GM18907 (cell line): ENCODE data around the gene CD46.
"Not testable (repeated sequence)": the region's sequence is repeated elsewhere in the genome, so short reads cannot be mapped to it uniquely, and the experiment has no call there.

Experiments
- ATAC-seq: cut with Tn5 transposase; IDR thresholded peaks from one replicate; pipeline ENCODE4 v1.9.1; 2021; ENCODE audit warnings: mild to moderate bottlenecking, moderate library complexity; ENCODE audit not compliant: unreplicated experiment

CD46 gene

DNA sequence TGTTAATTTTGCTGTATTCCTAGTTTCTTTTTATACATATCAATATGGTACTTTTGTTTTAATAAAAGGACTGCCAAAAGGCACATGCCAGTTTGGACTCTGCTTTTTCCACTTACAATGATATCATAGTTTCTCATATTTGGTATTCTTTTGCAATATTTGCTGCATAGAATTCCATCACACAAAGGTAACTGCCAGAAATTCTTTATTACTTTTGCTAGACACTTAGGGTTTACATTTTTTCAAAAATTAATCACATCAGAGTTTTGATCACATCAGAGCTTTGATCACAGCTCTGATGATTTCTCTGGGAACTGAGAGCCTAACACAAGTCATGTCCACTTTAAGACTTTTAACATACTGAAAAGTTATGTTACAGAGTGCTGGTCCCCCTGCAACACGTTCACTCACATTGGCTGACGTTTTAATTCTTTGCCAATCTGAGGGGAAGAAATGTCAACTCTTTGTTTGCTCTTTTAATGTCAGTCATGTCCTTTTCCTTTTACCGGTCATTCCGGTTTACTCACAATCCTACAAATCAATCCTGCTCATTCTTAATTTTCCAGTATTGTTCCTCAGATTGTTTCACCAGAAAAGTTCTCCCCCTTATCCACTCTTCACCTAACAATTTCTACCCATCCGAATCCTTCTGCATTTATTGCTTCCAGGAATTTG is 1.1 kb upstream of the CD46 start:
- ATAC-seq = no peak

DNA sequence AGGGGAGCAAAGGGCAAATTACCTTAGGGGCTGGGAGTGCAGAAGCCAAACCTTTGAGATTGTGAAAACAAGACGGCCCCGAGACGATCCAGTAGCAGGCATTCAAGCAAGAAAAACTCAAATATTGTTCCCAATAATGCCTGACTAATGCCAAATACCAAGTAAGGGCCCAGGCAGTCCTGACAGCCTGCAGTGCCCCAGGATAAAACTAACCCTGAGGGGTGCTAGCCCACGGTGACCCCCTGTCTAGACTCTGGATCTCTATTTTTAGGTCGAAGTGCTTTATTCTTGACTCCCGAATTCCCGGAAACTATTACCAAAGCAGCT is 428 bp upstream of the CD46 start:
- ATAC-seq = peak; percentile 5

DNA sequence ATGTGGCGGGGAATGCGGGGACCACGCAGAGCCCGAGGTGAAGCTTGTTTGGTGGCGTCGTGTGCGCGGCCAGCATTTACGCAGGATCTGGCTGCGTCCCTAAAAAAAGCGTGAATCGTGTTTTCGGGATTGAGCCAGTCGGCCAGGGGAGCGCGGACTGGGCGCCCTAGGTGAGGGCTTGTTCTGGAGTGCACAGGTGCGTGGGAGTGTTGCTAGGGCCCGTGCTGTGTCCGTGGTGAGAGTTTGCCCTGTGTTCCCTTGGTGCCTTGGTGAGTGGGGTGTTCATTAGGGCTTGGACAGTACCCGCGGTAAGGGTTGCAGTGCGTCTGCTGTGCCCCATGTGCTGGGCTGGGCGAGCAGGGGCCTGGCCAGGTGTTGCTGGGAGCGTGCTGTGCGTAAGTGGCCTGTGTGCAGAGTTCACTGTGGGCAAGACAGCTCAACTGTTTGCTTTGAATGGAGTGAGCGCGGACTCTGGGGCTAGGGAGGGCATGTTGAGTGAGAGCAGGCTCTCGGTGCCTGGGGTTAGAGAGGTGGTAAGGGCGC is 673 bp downstream of the CD46 start:
- peak; percentile 33 for ATAC-seq

DNA sequence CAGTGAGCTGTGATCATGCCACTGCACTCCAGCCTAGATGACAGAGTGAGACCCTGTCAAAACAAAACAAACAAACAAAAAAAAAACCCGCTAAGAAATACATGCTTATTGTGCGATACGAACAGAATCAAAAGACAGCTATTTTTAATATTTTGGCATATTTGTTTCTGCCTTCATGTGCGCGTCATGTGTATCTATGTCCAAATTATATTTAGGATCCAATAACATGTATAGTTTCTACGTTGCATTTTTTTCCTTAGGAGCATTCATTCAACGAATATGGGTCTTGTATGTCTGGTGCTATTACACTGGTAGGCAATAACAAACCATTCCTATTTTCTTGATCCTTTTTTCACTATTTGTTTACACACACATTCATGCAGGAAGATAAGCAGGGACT is 1.8 kb downstream of the CD46 start:
- no peak for ATAC-seq

DNA sequence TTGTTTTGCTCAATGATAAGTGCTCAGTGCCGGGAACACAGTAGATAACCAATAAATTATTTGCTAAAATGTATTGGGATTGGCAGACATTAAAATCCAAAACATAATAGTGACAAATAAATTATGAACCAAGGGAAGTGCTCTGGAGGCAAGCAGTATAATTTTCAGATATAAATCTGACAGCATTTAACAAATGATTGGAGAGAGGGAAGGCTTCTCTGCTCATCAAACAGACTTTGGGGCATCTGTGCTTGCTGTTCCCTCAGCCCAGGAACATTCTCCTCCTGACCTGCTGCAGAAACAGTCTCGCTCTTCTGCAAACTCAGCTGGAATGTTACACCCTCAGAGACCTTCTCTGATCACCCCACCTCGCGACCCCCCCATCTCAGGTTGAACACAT is 2.2 kb downstream of the CD46 start:
- no peak for ATAC-seq

DNA sequence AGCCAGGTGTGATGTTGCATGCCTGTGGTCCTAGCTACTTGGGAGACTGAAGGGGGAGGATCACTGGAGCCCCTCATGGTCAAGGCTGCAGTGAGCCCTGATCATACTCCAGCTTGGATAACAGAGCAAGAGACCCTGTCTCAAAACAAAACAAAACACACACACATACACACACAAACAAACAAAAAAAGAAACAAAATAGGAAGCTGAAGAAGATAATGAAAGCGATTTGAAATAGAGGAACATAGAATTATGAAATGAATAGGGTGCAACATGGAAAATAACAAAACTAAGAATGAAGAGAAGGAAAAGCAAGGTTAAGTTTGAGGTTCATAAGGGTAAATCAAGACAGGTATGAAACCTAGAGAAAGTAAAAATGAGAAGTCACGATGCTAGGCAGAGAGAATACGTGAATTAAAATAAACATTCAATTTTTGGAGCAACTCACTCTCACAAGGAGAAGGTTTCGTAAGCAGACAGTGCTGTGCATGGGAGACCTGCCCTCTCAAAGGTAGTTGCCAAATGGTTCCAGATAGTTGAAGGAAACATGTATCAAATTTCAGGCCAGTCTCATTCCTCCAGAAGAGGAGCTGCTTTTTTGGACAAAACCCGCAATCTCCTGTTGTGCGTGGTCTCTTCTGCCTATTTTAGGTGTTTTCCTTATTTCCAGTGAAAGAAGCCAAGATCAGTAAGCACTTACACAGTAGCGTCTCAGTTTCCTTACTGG is 3.3 kb downstream of the CD46 start:
- no peak for ATAC-seq

DNA sequence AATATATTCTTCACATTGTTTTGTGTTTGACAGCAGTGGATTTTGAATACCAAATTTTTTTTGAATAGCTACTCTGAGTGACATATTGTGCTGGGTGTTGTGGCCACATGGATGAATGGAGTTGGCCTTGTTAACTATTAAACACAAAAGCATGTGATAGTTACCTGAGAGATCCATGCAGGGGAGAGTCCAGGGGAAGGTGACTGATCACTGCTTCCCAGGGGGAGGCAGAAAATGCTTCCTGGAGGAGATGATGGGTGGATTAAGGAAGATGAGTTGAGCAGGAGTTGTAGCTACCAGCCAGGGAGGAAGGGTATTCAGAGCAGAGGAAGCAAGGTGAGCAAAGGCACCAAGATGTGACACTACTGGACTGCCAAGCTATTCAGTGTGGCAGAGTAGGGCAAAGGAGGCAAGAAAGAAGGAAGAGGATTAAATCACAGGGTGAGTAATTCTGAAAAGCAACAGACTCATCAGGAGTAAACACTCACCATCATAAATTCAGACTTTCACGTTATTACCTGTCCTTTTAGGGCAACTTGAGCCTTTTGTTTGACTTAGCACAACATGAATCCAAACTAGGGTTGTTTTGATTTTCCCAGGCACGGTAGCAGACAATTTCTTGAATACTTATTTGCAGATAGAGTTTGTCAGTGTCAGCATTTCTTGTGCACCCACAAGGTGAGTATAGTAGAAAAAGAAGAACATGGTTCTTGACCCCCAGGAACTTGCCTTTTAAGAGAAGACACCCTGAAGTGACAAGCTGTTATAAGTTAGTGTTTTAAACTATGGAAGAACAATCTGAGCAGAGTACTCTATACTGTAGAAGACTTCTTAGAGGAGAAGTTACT is 4.2 kb downstream of the CD46 start:
- no peak for ATAC-seq

DNA sequence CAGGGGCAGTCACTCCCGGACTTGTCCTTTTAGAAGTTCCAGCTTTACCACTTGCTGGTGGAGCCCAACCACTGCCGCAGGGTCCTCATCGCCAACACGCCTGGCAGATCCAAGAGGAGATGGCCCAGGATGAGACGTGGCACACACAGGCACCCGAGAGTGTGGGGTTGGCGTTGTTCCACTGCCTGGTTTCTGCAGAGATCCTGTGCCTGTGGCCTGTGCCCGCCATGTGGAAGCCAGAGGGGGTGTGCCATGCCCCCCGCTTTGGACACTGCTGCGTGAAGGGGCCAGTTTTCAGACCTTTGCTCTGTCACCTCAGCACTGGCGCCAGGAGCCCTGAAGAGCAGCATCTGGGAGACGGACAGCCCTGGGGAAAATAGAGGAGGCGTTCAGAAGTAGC is 10.8 kb downstream of the CD46 start:
- ATAC-seq = no peak

DNA sequence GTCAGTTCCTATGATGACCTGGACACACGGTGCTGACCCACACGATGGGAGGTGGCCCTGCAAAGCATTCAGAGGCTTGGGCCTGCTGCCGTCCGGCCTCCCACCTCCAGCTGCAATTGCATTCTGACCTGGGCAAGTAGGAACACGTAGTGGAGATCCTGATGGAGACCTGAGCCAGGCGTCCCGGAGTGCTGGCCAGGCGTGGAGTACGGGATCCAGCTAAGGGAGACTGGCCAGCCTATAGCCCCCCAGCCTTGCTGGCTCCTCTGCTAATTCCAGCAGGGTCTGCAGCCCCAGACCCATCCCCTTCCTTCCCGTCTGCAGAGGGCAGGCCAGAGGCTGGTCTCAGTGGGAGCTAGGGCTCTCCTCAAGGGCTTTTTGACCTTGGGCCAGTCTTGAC is 11.2 kb downstream of the CD46 start:
- ATAC-seq = no peak

DNA sequence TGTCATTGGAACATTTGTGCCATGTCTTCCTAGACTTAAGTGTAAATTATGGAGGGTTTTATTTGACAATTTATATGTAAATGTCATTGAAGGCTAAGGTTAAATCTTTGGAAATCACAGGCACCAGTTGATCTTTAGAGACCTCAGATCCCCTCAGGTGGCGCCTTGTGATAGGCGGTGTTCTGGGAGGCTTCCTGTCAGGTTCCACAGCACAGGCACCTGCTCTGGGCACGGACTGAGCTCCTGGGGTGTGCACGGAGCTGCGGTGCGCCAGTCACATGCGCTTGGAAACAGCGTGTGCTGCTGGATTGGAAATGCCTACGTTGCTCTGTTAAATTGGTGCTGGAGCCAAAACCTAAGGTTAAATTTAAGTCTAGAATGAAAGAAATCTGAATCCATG is 12.1 kb downstream of the CD46 start:
- no peak for ATAC-seq

DNA sequence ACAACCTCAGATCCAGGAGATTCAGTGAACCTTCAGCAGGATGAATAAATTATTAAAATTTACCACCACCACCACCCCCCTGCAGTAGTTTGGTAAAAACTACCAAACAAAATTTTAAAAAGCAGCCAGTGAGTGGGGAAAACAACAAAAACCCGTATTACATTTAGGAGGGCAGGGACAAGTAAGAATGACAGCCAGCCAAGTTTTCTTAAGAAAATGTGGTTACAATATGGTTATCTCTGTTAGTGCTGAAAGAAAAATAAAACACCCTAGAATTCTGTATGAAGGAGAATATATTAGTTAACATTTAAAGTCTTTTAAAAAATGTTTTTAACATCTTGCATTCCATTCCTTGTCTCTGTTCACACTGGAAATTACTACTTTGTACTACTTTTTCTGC is 14.7 kb downstream of the CD46 start:
- ATAC-seq = no peak

DNA sequence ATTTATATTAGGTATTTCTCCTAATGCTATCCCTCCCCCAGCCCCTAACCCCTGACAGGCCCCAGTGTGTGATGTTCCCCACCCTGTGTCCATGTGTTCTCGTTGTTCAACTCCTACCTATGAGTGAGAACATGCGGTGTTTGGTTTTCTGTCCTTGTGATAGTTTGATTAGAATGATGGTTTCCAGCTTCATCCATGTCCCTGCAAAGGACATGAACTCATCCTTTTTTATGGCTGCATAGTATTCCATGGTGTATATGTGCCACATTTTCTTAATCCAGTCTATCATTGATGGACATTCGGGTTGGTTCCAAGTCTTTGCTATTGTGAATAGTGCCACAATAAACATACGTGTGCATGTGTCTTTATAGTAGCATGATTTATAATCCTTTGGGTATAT is 18.7 kb downstream of the CD46 start:
- not testable (repeated sequence) for ATAC-seq

DNA sequence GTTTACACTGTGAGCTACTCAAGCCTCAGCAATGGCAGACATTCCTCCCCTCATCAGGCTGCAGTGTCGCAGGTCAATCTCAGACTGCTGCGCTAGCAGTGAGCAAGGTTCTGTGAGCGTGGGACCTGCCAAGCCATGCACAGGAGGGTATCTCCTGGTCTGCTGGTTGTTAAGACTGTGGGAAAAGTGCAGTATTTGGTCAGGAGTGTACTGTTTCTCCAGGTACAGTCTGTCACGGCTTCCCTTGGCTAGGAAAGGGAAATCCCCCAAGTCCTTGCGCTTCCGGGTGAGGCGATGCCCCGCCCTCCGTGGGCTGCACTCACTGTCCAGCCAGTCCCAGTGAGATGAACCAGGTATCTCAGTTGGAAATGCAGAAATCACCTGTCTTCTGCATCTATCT is 24.2 kb downstream of the CD46 start:
- not testable (repeated sequence) for ATAC-seq

DNA sequence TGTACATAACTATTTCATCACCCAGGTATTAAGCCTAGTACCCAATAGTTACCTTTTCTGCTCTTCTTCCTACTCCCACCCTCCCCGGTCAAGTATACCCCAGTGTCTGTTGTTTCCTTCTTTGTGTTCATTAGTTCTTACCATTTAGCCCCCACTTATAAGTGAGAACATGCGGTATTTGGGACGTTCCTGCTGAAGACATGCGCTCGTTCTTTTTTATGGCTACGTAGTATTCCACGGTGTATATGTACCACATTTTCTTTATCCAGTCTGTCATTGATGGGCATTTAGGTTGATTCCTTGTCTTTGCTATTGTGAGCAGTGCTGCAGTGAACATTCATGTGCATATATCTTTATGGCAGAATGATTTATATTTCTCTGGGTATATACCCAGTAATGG is 25.6 kb downstream of the CD46 start:
- ATAC-seq = not testable (repeated sequence)

DNA sequence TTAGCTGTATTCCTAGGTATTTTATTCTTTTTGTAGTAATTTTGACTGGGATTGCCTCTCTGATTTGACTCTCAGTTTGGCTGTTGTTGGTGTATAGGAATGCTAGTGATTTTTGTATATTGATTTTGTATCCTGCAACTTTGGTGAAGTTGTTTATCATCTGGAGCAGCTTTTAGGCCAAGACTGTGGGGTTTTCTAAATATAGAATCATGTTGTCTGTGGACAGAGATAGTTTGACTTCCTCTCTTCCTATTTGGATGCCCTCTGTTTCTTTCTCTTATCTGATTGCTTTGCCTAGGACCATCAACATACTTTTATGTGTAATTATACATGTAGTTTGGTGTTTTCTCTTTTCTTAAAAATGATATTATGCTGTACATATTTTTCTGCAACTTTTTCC is 27.2 kb downstream of the CD46 start:
- no peak for ATAC-seq

DNA sequence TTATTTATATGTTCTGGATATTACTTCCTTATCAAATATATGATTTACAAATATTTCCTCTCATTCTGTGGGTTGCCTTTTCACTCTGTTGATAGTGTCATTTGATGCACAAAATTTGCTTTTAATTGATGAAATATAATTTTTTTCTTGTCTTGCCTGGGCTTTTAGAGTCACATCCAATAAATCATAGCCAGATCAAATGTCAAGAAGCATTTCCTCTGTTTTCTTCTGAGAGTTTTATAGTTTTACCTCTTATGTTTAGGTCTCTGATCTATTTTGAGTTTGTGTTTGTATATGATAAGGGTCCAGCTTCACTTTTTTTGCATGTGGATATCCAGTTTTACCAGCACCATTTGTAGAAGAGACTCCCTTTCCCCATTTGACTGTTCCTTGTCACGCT is 29.5 kb downstream of the CD46 start:
- ATAC-seq = no peak

DNA sequence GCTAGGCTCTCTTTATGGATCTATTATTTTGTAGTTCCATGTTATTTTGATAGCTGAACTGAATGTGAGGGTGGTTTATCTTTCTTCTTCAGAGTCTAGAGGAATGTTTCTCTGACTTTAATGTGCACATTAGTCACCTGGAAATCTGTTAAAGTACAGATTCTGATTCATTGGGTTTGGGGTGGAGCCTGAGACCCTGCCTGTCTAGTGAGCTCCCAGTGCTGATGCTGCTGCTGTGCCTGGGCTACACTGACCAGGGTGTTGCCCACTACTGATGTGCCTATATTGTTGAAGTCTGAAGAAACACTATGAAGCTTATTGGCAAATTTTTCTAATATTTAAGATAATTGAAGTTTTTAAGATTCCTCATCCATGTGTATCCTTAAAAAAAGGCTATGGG is 35.9 kb downstream of the CD46 start:
- no peak for ATAC-seq

DNA sequence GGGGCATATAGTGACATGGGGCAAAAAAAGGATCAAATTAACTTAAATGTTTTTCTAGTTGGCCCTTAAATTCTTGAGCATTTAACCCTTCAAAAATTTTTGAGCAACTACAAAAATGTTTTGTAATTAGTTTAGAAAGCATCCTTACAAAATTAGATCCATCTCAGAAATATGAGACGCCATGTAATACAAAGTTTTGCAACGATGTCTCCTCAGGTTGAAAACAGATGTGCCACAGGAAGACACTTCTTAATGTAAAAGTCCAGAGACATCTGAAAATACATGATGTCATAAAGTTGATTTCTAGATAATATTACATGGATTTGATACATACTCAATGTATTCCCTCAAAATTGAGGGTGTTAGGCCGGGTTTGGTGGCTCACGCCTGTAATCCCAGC is 37.5 kb downstream of the CD46 start:
- no peak for ATAC-seq

DNA sequence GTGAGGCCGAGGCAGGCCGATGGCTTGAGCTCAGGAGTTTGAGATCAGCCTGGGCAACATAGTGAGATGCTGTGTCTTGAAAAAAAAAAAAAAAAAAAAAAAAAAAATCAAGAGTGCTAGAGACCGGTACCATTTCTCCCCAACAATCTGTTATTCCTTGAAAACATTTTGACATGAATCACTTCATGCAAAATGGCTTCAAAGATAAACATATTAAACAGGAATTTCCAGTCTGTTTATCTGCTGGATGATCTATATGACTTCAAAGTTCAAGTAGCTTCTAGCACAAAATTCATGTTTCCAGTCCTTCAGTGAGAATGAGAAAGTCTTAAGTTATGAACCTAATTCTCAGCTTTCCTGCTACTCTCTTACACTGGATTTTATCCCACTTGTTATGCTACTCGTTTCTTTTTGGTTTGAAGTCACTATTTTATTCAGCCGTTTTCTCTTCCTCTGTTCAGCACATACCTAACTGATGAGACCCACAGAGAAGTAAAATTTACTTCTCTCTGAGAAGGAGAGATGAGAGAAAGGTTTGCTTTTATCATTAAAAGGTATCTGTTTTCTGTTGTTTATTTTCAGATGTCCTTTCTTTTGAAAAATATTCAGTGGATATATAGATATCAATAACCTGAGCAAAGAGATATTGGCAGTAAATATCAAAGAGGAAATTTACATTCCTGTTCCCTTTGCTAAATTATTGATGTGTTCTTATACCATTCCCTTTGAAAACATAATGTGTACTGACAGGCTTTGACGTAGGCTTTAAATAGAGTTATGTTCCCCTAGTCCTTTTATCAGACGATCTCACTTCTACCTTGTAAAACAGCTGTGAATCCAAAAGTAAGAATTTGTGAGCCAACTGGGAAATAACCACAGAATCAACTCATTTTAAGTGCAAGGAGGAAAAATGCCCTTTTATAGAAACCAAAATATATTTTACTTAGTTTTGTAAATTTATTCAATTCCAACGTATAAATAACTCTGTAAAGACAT is 38.2 kb downstream of the CD46 start:
- no peak for ATAC-seq

DNA sequence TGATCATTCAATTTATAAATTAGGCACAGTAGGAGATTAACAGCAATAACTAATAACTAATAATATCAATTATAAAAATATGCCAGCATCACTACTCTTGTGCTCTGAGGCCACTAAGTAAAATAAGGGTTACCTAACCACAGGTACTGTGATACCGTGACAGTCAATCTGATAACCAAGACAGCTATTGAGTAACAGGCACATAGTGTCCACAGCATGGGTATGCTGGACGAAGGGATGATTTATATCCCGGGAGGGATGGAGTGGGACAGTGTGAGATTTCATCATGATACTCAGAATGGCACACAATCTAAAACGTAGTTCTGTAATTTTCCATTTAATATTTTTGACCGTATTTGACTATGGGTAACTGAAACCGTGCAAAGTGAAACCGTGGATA is 39.4 kb downstream of the CD46 start:
- no peak for ATAC-seq

DNA sequence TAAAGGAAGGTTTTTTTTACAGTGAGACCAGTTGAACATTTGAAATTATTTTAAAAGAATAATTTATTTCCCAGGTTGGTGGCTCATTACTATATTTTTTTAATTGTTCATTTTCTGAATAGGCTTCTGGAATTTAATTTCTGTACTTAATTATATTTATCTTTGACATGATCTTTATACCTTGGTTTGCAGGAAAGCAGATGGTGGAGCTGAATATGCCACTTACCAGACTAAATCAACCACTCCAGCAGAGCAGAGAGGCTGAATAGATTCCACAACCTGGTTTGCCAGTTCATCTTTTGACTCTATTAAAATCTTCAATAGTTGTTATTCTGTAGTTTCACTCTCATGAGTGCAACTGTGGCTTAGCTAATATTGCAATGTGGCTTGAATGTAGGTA is 41.5 kb downstream of the CD46 start:
- no peak for ATAC-seq
